K562 (cell line): Measurements from ENCODE around the gene PIGB. TPM values are rescaled to one million over a fixed set of nuclear protein-coding genes. Genes with fewer than 3 reads are reported as not detected.

Source experiments
- ARID1B ChIP-seq: fragments of 450-650 bp; IDR thresholded peaks from 2 replicates; pipeline ENCODE4 v1.6.1; 2016; ENCODE audit warnings: antibody characterized with exemption, mild to moderate bottlenecking, inconsistent platforms
- CBFB ChIP-seq: sonication (generic); formaldehyde crosslinking; IDR thresholded peaks from 2 replicates; pipeline ENCODE4 v1.4.0; 2020; ENCODE audit warnings: mild to moderate bottlenecking, missing genetic modification reagents
- CEBPB ChIP-seq: fragments of 450-650 bp; IDR thresholded peaks from 2 replicates; pipeline ENCODE4 v1.6.1; 2016; ENCODE audit warnings: missing genetic modification characterization, missing compliant biosample characterization
- CREM ChIP-seq: IDR thresholded peaks from 2 replicates; pipeline ENCODE4 v1.6.1; 2014; ENCODE audit warnings: antibody characterized with exemption, low read depth
- EP400 ChIP-seq: fragments of 450-650 bp; IDR thresholded peaks from 2 replicates; pipeline ENCODE4 v1.6.1; 2017; ENCODE audit warnings: antibody characterized with exemption, mild to moderate bottlenecking, moderate library complexity
- FOXA1 ChIP-seq: fragments of 450-650 bp; IDR thresholded peaks from 2 replicates; pipeline ENCODE4 v1.6.1; 2016; ENCODE audit warnings: mild to moderate bottlenecking, borderline replicate concordance
- FOXA3 ChIP-seq, 2 experiments: fragments of 450-650 bp in 1 of 2; sonication (generic) in 1 of 2; formaldehyde crosslinking; IDR thresholded peaks in 1 of 2; conservative IDR thresholded peaks in 1 of 2; 2 replicates each; pipeline versions ENCODE4 v1.4.0 to v1.8.0; 2020 to 2022; ENCODE audit warnings: mild to moderate bottlenecking in 2 of 2, missing genetic modification reagents in 1 of 2
- HSF4 ChIP-seq: fragments of 250-450 bp; sonication (Bioruptor Pico); IDR thresholded peaks from 2 replicates; pipeline ENCODE4 v2.1.2; 2022; ENCODE audit warnings: mild to moderate bottlenecking, moderate library complexity, borderline replicate concordance
- KAT7 ChIP-seq: sonication (generic); formaldehyde crosslinking; IDR thresholded peaks from 2 replicates; pipeline ENCODE4 v1.8.0; 2022; ENCODE audit warnings: missing genetic modification reagents, mild to moderate bottlenecking, borderline replicate concordance
- MTF1 ChIP-seq: fragments of 250-450 bp; sonication (Bioruptor Pico); IDR thresholded peaks from 2 replicates; pipeline ENCODE4 v1.9.0; 2021; ENCODE audit warnings: moderate library complexity, mild to moderate bottlenecking, inconsistent platforms, borderline replicate concordance
- SIRT6 ChIP-seq: IDR thresholded peaks from one replicate; pipeline ENCODE4 v1.6.1; 2012; ENCODE audit warnings: low read depth, mild to moderate bottlenecking, control low read depth, inconsistent platforms, low read length, moderate library complexity
- SMAD2 ChIP-seq: fragments of 150-350 bp; IDR thresholded peaks from 2 replicates; pipeline ENCODE4 v1.6.1; 2014; ENCODE audit warnings: low read depth, mild to moderate bottlenecking, low read length
- SMARCC2 ChIP-seq: fragments of 450-650 bp; IDR thresholded peaks from 2 replicates; pipeline ENCODE4 v1.6.1; 2017; ENCODE audit warnings: antibody characterized with exemption, moderate library complexity, mild to moderate bottlenecking, low read depth
- STAG1 ChIP-seq: sonication (generic); formaldehyde crosslinking; IDR thresholded peaks from 2 replicates; pipeline ENCODE4 v1.5.0; 2020; ENCODE audit warnings: missing genetic modification reagents, borderline replicate concordance
- ZNF431 ChIP-seq: sonication (generic); formaldehyde crosslinking; IDR thresholded peaks from 2 replicates; pipeline ENCODE4 v1.8.0; 2022; ENCODE audit warnings: mild to moderate bottlenecking, missing genetic modification reagents
- polyA plus RNA-seq, 8 experiments: library from polyadenylated mRNA; depleted of rRNA in 4 of 8; stranded (reverse) in 5 of 8; unstranded in 3 of 8; fragments of >200 nt; fragmentation: Nextera tagmentation in 2 of 8; fragmentation: Illumina TruSeq in 1 of 8; extraction: Ambion mirVana in 2 of 8; extraction: Trizol in 1 of 8; gene quantifications; 2 replicates each; pipeline versions ENCODE4 v1.2.1 to v1.2.3, GENCODE V29; 2011 to 2014; ENCODE audit warnings: inconsistent platforms in 1 of 8, missing spikeins in 1 of 8
- total RNA-seq, 7 experiments: library from RNA; depleted of rRNA in 6 of 7; stranded (reverse); fragments of >200 nt in 6 of 7; fragmentation: Illumina TruSeq in 2 of 7; extraction: Trizol in 2 of 7; gene quantifications; 2 replicates each; pipeline versions ENCODE4 v1.2.1 to v1.2.3, GENCODE V29; 2011 to 2021; ENCODE audit warnings: low replicate concordance in 1 of 7
- TF ChIP-seq, protein P1 (sequence below): IDR thresholded peaks from 2 replicates; pipeline ENCODE4 v1.6.1; 2016; ENCODE audit warnings: missing genetic modification characterization, missing compliant biosample characterization
- TF ChIP-seq, protein P2 (sequence below): sonication (generic); formaldehyde crosslinking; IDR thresholded peaks from 2 replicates; pipeline ENCODE4 v1.8.0; 2022; ENCODE audit warnings: mild to moderate bottlenecking, missing genetic modification reagents

PIGB gene
- total and polyA plus RNA-seq, 9 of the 15 experiments (the other 6 are each of a cell fraction or from before 2014, with no cell fraction given), result 9.9 to 32.3 (median 18.2) TPM

DNA sequence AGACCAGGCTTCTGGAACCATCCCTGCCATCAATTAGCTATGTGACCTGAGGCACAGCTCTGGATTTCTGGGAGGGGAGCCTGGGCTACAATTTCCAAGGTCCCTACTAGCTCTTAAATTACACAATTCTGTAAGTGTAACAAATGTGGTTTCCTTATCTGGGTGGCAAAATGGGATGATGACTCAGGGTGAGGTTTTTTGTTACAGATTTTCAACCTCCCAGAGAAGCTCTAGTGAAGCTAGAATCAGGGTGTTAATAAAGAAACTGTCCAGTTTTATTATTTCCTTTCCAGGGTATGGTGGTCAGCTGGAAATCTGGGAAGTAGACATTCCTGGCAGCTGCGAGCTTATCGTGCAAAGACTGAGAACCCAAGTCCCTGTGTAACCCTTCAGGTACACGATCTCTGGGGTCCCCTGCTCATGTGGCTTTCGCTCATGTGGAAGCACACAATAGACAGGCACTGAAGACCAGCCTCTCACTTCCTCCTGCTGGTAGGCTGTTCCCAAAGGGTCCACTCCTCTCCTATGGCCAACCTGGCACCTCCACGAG lies 36.7 kb upstream of the PIGB start (continued):
- peak; percentile 93 for TF ChIP-seq CEBPB (tag)
- no peak for TF ChIP-seq HSF4 (CRISPR knock-in tag)
- peak; percentile 50; the same call in 1 of the 2 replicates for TF ChIP-seq CBFB (CRISPR knock-in tag)
- no peak for TF ChIP-seq SIRT6
- no peak for TF ChIP-seq FOXA1
- no peak for TF ChIP-seq KAT7 (CRISPR knock-in tag)
- no peak for TF ChIP-seq ZNF431 (CRISPR knock-in tag)
- TF ChIP-seq EP400, result peak; percentile 20; the same call in 1 of the 2 replicates
- TF ChIP-seq ARID1B, result peak; percentile 91
- peak in 1 of 2 experiments; percentile 35; a peak in 2 of 4 replicates for TF ChIP-seq FOXA3 (CRISPR knock-in tag; conservative IDR thresholded peaks at IDR 0.05 in 1 of 2, IDR thresholded peaks at IDR 0.05 in 1 of 2)
- TF ChIP-seq, protein P1, sequence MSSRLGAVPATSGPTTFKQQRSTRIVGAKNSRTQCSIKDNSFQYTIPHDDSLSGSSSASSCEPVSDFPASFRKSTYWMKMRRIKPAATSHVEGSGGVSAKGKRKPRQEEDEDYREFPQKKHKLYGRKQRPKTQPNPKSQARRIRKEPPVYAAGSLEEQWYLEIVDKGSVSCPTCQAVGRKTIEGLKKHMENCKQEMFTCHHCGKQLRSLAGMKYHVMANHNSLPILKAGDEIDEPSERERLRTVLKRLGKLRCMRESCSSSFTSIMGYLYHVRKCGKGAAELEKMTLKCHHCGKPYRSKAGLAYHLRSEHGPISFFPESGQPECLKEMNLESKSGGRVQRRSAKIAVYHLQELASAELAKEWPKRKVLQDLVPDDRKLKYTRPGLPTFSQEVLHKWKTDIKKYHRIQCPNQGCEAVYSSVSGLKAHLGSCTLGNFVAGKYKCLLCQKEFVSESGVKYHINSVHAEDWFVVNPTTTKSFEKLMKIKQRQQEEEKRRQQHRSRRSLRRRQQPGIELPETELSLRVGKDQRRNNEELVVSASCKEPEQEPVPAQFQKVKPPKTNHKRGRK (tag), result no peak
- peak; percentile 80 for TF ChIP-seq SMARCC2
- TF ChIP-seq, protein P2, sequence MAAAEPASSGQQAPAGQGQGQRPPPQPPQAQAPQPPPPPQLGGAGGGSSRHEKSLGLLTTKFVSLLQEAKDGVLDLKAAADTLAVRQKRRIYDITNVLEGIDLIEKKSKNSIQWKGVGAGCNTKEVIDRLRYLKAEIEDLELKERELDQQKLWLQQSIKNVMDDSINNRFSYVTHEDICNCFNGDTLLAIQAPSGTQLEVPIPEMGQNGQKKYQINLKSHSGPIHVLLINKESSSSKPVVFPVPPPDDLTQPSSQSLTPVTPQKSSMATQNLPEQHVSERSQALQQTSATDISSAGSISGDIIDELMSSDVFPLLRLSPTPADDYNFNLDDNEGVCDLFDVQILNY (CRISPR knock-in tag), result no peak
- no peak for TF ChIP-seq MTF1 (CRISPR knock-in tag)
- 0 out of 2 replicates have a peak, but pooled peaks have one; percentile 24 for TF ChIP-seq CREM
- TF ChIP-seq SMAD2, result no peak
- no peak for TF ChIP-seq STAG1 (CRISPR knock-in tag)
